Loucy (cell line): ENCODE results near the gene PKNOX2.

Source experiments
- H2AFZ ChIP-seq: fragments of 200-600 bp; sonication (generic); 2 replicates; pipeline ENCODE4 v1.6.0; 2016; ENCODE audit warnings: antibody characterized with exemption, mild to moderate bottlenecking, low read length, moderate library complexity
- H3F3A ChIP-seq: fragments of 200-600 bp; 2 replicates; pipeline ENCODE4 v1.6.0; 2016; ENCODE audit warnings: antibody characterized with exemption, low read depth, mild to moderate bottlenecking
- H3K27me3 ChIP-seq: fragments of 200-600 bp; sonication (generic); 2 replicates; pipeline ENCODE4 v1.6.1; 2014; ENCODE audit warnings: low read length, mild to moderate bottlenecking; ENCODE audit not compliant: insufficient read depth, poor library complexity, severe bottlenecking
- H3K36me3 ChIP-seq: fragments of 200-600 bp; sonication (generic); 2 replicates; pipeline ENCODE4 v1.6.1; 2016; ENCODE audit warnings: low read length; ENCODE audit not compliant: insufficient read depth
- H3K4me1 ChIP-seq: fragments of 200-600 bp; sonication (generic); 2 replicates; pipeline ENCODE4 v1.5.1; 2014; ENCODE audit warnings: low read length, mild to moderate bottlenecking; ENCODE audit not compliant: insufficient read depth, poor library complexity, severe bottlenecking
- H3K4me2 ChIP-seq: fragments of 200-600 bp; sonication (generic); 2 replicates; pipeline ENCODE4 v1.6.0; 2014; ENCODE audit warnings: antibody characterized with exemption, low read length, low read depth, mild to moderate bottlenecking; ENCODE audit not compliant: poor library complexity, severe bottlenecking
- H3K4me3 ChIP-seq: fragments of 200-600 bp; sonication (generic); 2 replicates; pipeline ENCODE4 v1.5.1; 2014; ENCODE audit warnings: low read length, mild to moderate bottlenecking, mixed read lengths; ENCODE audit not compliant: poor library complexity, severe bottlenecking
- H3K79me2 ChIP-seq: fragments of 200-600 bp; sonication (generic); 2 replicates; pipeline ENCODE4 v1.6.1; 2014; ENCODE audit warnings: low read length; ENCODE audit not compliant: insufficient read depth
- H3K9ac ChIP-seq: fragments of 200-600 bp; sonication (generic); 2 replicates; pipeline ENCODE4 v1.6.0; 2014; ENCODE audit warnings: mild to moderate bottlenecking, low read depth, low read length, moderate library complexity; ENCODE audit not compliant: poor library complexity, severe bottlenecking
- H3K9me2 ChIP-seq: fragments of 200-600 bp; sonication (generic); replicated peaks from 2 replicates; pipeline ENCODE4 v1.6.1; 2016; ENCODE audit warnings: low read depth, low read length, mixed read lengths
- H3K9me3 ChIP-seq: fragments of 200-600 bp; sonication (generic); 2 replicates; pipeline ENCODE4 v1.6.1; 2014; ENCODE audit warnings: mild to moderate bottlenecking, antibody characterized with exemption, low read length, low read depth; ENCODE audit not compliant: insufficient read depth
- H4K20me1 ChIP-seq: fragments of 200-600 bp; sonication (generic); 2 replicates; pipeline ENCODE4 v1.6.0; 2014; ENCODE audit warnings: antibody characterized with exemption, low read length, mild to moderate bottlenecking; ENCODE audit not compliant: insufficient read depth, poor library complexity, severe bottlenecking
- CTCF ChIP-seq: fragments of 200-600 bp; sonication (generic); conservative IDR thresholded peaks from 2 replicates; pipeline ENCODE4 v1.5.1; 2014; ENCODE audit warnings: mild to moderate bottlenecking, antibody characterized with exemption, low read length
- EZH2phosphoT487 ChIP-seq: fragments of 200-600 bp; IDR thresholded peaks from 2 replicates; pipeline ENCODE4 v1.6.1; 2018; ENCODE audit warnings: antibody characterized with exemption, mild to moderate bottlenecking, moderate library complexity, borderline replicate concordance

The PKNOX2 gene

GRCh38 chr11:125369808-125370207 lies 205.3 kb downstream of the PKNOX2 start:
- no peaks in the 10 kb centered on the region for H3F3A ChIP-seq
- H2AFZ ChIP-seq, result no peak overlapping the region
- H4K20me1 ChIP-seq, result no peaks in the 10 kb centered on the region
- no peak overlapping the region for H3K4me3 ChIP-seq
- no peaks in the 10 kb centered on the region for H3K27me3 ChIP-seq
- no peaks in the 10 kb centered on the region for H3K9me3 ChIP-seq
- no peaks in the 10 kb centered on the region for H3K9me2 ChIP-seq
- no peaks in the 10 kb centered on the region for H3K79me2 ChIP-seq
- no peak for TF ChIP-seq CTCF
- no peak overlapping the region for H3K4me2 ChIP-seq
- no peak overlapping the region for H3K9ac ChIP-seq
- H3K36me3 ChIP-seq, result no peaks in the 10 kb centered on the region
- no peaks in the 10 kb centered on the region for H3K4me1 ChIP-seq

- Histone ChIP-seq H3K9me2 (no peaks in the 10 kb centered on the region), H4K20me1 (no peaks in the 10 kb centered on the region), H3K4me2 (no peak overlapping the region), H3K9me3 (no peaks in the 10 kb centered on the region), H3K4me1 (no peaks in the 10 kb centered on the region), H3F3A (no peaks in the 10 kb centered on the region), H3K27me3 (no peaks in the 10 kb centered on the region), H3K4me3 (no peak overlapping the region), H3K36me3 (no peaks in the 10 kb centered on the region), H3K79me2 (no peaks in the 10 kb centered on the region), H2AFZ (no peak overlapping the region), H3K9ac (no peak overlapping the region)
- no peak for TF ChIP-seq EZH2phosphoT487
- no peak for TF ChIP-seq CTCF
These were observed 206.2 kb downstream of the PKNOX2 start for GRCh38 chr11:125370561-125371389.

GRCh38 chr11:125371431-125371935 lies 206.9 kb downstream of the PKNOX2 start:
- Histone ChIP-seq H3K9me2 (no peaks in the 10 kb centered on the region), H3K79me2 (no peaks in the 10 kb centered on the region), H3K4me2 (no peak overlapping the region), H3K9me3 (no peaks in the 10 kb centered on the region), H3K4me3 (no peak overlapping the region), H3F3A (no peaks in the 10 kb centered on the region), H3K36me3 (no peaks in the 10 kb centered on the region), H3K9ac (no peak overlapping the region), H4K20me1 (no peaks in the 10 kb centered on the region), H2AFZ (no peak overlapping the region), H3K27me3 (no peaks in the 10 kb centered on the region), H3K4me1 (no peaks in the 10 kb centered on the region)
- TF ChIP-seq EZH2phosphoT487, result no peak
- no peak for TF ChIP-seq CTCF
